ENCODE data around the gene NES. TPM values are rescaled to one million over a fixed set of nuclear protein-coding genes. Genes with fewer than 3 reads are reported as not detected.

NES gene, protein sequence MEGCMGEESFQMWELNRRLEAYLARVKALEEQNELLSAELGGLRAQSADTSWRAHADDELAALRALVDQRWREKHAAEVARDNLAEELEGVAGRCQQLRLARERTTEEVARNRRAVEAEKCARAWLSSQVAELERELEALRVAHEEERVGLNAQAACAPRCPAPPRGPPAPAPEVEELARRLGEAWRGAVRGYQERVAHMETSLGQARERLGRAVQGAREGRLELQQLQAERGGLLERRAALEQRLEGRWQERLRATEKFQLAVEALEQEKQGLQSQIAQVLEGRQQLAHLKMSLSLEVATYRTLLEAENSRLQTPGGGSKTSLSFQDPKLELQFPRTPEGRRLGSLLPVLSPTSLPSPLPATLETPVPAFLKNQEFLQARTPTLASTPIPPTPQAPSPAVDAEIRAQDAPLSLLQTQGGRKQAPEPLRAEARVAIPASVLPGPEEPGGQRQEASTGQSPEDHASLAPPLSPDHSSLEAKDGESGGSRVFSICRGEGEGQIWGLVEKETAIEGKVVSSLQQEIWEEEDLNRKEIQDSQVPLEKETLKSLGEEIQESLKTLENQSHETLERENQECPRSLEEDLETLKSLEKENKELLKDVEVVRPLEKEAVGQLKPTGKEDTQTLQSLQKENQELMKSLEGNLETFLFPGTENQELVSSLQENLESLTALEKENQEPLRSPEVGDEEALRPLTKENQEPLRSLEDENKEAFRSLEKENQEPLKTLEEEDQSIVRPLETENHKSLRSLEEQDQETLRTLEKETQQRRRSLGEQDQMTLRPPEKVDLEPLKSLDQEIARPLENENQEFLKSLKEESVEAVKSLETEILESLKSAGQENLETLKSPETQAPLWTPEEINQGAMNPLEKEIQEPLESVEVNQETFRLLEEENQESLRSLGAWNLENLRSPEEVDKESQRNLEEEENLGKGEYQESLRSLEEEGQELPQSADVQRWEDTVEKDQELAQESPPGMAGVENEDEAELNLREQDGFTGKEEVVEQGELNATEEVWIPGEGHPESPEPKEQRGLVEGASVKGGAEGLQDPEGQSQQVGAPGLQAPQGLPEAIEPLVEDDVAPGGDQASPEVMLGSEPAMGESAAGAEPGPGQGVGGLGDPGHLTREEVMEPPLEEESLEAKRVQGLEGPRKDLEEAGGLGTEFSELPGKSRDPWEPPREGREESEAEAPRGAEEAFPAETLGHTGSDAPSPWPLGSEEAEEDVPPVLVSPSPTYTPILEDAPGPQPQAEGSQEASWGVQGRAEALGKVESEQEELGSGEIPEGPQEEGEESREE (N-terminal part only)
- total RNA-seq = 5.0 and 21.8 TPM in 2 replicates

DNA sequence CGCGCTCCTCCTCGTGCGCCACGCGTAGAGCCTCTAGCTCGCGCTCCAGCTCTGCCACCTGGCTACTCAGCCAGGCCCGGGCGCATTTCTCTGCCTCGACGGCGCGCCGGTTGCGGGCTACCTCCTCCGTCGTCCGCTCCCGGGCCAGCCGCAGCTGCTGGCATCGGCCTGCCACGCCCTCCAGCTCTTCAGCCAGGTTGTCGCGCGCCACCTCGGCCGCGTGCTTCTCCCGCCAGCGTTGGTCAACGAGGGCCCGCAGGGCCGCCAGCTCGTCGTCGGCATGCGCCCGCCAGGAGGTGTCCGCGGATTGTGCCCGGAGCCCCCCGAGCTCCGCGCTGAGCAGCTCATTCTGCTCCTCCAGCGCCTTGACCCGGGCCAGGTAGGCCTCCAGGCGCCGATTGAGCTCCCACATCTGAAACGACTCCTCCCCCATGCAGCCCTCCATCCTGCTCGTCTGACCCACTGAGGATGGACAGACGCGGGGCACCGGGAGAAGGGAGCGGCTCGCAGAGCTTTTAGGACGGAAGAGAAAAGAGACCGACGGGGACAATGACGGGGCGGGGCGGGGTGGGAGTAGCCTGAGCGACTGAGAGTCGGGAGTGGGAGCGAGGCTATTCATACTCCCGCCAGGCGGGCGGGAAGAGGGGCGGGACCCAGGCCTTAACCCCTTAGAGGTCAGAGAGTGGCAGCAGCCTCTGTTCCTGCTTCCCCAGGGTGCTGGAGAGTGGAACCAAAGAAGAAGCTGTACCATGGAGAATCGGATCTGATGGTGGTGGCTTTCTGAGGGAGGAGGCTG, at the start of gene NES:
TSS of gene NES (minus strand) at position 588 of the 796 bp plus-strand sequence. CDS start at position 445, 143 bp downstream.

DNA sequence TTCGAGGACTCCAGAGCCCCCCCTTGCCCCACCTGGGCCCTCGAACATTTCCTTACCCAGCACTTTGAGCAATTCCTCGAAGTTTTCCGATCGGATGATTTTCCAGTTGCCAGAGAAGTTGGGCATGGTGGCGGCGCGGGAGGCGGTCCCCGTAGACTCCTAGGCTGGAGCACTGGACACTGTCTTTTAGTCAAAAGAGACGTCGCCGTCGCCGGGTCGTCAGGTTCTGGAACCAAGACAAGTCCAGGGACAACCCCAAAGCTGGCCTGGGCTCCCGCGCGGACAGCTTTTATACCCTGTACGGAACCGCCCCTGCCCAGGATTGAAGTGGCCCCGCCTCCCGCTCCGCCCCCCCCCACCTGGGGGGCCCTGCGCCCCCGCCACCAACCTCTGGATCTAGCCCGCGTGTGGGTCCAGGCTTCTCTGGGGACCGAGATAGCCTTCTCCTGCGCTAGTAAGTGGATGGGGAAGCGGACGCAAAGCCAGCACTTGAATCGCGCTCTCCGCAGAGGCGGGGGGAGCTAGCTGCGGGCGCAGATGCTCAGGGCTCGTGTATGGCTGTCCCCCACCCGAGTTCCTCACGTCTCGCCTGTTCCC, 28.2 kb upstream of the NES start, which contains the start of gene CRABP2:
TSS of gene CRABP2 (minus strand) at position 263 of the 597 bp plus-strand sequence. CDS start at position 126, 137 bp downstream.

DNA sequence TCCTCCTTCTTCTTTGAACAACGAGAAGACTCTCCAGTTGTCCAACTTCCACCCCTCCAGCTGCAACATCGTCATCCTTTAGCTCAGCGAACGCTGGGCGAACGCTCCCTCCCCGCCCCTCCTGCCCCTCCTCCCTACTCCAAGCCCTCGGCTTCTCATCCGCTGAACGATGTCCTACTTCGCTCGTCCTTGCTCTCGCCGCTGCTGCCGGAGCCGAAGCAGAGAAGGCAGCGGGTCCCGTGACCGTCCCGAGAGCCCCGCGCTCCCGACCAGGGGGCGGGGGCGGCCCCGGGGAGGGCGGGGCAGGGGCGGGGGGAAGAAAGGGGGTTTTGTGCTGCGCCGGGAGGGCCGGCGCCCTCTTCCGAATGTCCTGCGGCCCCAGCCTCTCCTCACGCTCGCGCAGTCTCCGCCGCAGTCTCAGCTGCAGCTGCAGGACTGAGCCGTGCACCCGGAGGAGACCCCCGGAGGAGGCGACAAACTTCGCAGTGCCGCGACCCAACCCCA, 35.4 kb downstream of the NES start, which contains the start of gene BCAN:
TSS of gene BCAN (plus strand) at position 357 of the 504 bp plus-strand sequence. CDS start 3,938 bp downstream, outside the sequence.

DNA sequence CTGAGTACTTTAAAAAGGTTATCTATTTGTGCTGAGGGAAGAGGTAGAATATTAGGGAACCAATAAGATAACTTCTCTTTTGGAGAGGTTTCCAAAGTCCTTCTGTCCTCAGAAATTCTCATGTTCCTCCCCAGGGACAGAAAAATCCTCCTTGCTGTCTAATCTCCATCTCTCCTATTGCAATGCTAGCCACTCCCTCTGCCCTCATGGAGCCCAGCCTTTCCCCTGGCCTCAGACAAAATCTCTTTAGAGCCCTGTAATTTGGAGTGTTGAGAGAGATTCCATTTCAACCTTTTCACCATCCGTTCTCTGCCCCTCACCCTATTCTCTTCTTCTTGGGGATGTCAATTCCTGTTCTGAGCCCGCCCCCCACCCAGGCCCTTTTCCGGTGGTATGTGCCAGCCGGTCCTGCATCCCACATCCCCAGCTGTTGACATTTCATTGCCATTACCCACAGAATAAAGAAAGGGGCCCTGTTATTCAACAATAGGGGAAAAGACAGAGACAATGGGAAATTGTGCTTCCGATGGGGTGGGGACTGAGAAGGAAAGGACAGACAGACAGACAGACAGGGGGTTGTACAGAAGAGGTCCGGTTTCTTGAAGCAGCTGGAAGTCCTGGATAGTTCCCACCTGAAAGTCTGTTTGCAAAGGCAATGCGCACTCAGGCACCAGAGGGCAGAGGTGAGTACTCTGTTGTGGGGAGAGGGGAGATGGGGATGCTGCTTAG, 58.2 kb downstream of the NES start, which contains the start of gene HAPLN2:
TSS of gene HAPLN2 (plus strand) at position 563 of the 729 bp plus-strand sequence. CDS start 4,076 bp downstream, outside the sequence.

Other genes starting within 250 kb of the NES start
- gene MEF2D, start 176.6 kb downstream of the NES start, total RNA-seq = 5.0 and 12.0 TPM in 2 replicates
- gene IQGAP3, start 104.8 kb downstream of the NES start, total RNA-seq = 1.5 and 14.8 TPM in 2 replicates
- not detected in 2 replicates for gene TTC24, start 97.7 kb downstream of the NES start, total RNA-seq
- 51.7 and 57.9 TPM in 2 replicates for gene NAXE, start 85.6 kb downstream of the NES start, total RNA-seq
- 13.4 and 20.9 TPM in 2 replicates for gene GPATCH4, start 75.9 kb downstream of the NES start, total RNA-seq
- gene HAPLN2, start 58.0 kb downstream of the NES start, total RNA-seq = 0.14 TPM in 1 of 2 replicates, not detected in the other
- gene BCAN, start 35.3 kb downstream of the NES start, total RNA-seq = not detected in 2 replicates
- gene CRABP2, start 28.2 kb upstream of the NES start, total RNA-seq = 10.6 and 19.9 TPM in 2 replicates
- gene METTL25B, start 51.1 kb upstream of the NES start, total RNA-seq = 9.1 and 10.4 TPM in 2 replicates
- gene ISG20L2, start 51.4 kb upstream of the NES start, total RNA-seq = 7.7 and 9.5 TPM in 2 replicates
- gene MRPL24, start 63.7 kb upstream of the NES start, total RNA-seq = 31.4 and 31.5 TPM in 2 replicates
- 109 and 191 TPM in 2 replicates for gene HDGF, start 74.3 kb upstream of the NES start, total RNA-seq
- gene PRCC, start 90.1 kb upstream of the NES start, total RNA-seq = 8.6 and 12.8 TPM in 2 replicates
- gene SH2D2A, start 139.4 kb upstream of the NES start, total RNA-seq = 0.30 TPM in 1 of 2 replicates, not detected in the other
- gene INSRR, start 181.7 kb upstream of the NES start, total RNA-seq = not detected in 2 replicates
- gene NTRK1, start 183.5 kb upstream of the NES start, total RNA-seq = not detected in 2 replicates
- 4.5 and 13.6 TPM in 2 replicates for gene PEAR1, start 216.3 kb upstream of the NES start, total RNA-seq
- 0.37 TPM in 1 of 2 replicates, not detected in the other for gene LRRC71, start 243.2 kb upstream of the NES start, total RNA-seq